Spleen (tissue), 7 donors: ENCODE results near the gene NR3C1.

Source experiments
- CTCF ChIP-seq, 11 experiments: fragments of 200-600 bp in 7 of 11; fragments of 450-650 bp in 4 of 11; sonication (generic) in 4 of 11; IDR thresholded peaks in 8 of 11; conservative IDR thresholded peaks in 3 of 11; 1 replicate in 7 of 11; 2 replicates in 4 of 11; pipeline versions ENCODE4 v1.4.0 to v1.8.0; 2016 to 2021; ENCODE audit warnings: antibody characterized with exemption in 11 of 11, inconsistent platforms in 4 of 11, mild to moderate bottlenecking in 1 of 11
- POLR2A ChIP-seq, 3 donors: fragments of 450-650 bp; IDR thresholded peaks; one replicate each; pipeline ENCODE4 v1.5.1; 2017; ENCODE audit warnings: antibody characterized with exemption in 3 of 3, mild to moderate bottlenecking in 1 of 3
- donor health status: DM: no; HTN: no; CAD: no; lungs with moderate emphysema.
- donor health status: DM: no; HTN: no; CAD: no.
- donor health status: DM: no; HTN: no; CAD: no.

GRCh38 chr5:143304836-143305475, 98.5 kb downstream of the NR3C1 start:
- no peak for TF ChIP-seq CTCF (IDR thresholded peaks at IDR 0.05 in 8 of 11, conservative IDR thresholded peaks at IDR 0.05 in 3 of 11)
- TF ChIP-seq POLR2A (IDR thresholded peaks at IDR 0.05) = no peak
